HEK293 (cell line): Measurements from ENCODE around the gene TRUB1.

Experiments
- CTCF ChIA-PET: fragments of 350-600 bp; formaldehyde crosslinking; extraction: SDS; loops from one replicate; lab custom pipeline; 2021; ENCODE audit warnings: antibody characterized with exemption; lab: Yijun Ruan, JAX
- POLR2A ChIA-PET: fragments of 300-600 bp; formaldehyde crosslinking; extraction: SDS; loops from one replicate; lab custom pipeline; 2020; ENCODE audit warnings: antibody characterized with exemption, inconsistent platforms; lab: Yijun Ruan, JAX
- H3K27ac ChIP-seq: fragments of 200-500 bp; sonication (Bioruptor generic); 2 replicates; pipeline ENCODE4 v1.5.1; 2014; ENCODE audit warnings: low read depth, low read length, control low read depth, inconsistent platforms; ENCODE audit errors: extremely low read depth
- H3K36me3 ChIP-seq, 2 experiments: fragments of 200-500 bp in 1 of 2; sonication (Bioruptor generic) in 1 of 2; 1 replicate in 1 of 2; 2 replicates in 1 of 2; pipeline ENCODE4 v1.5.1; 2014 to 2017; ENCODE audit warnings: inconsistent platforms in 2 of 2, low read length in 2 of 2; ENCODE audit not compliant: control insufficient read depth in 2 of 2, insufficient read depth in 1 of 2
- H3K4me1 ChIP-seq: fragments of 200-500 bp; sonication (Bioruptor generic); 2 replicates; pipeline ENCODE4 v1.5.1; 2014; ENCODE audit warnings: mild to moderate bottlenecking, low read length, inconsistent platforms; ENCODE audit not compliant: control insufficient read depth, insufficient read depth
- H3K4me3 ChIP-seq: 2 replicates; pipeline ENCODE4 v1.5.1; 2011; ENCODE audit warnings: low read depth, mild to moderate bottlenecking, control low read depth, low read length, moderate library complexity
- H3K9me3 ChIP-seq: fragments of 200-500 bp; sonication (Bioruptor generic); 2 replicates; pipeline ENCODE4 v1.5.1; 2014; ENCODE audit warnings: low read depth, low read length, inconsistent platforms; ENCODE audit not compliant: control insufficient read depth, insufficient read depth
- AEBP2 ChIP-seq: fragments of 450-650 bp; formaldehyde crosslinking; IDR thresholded peaks from 2 replicates; pipeline ENCODE4 v1.5.1; 2016; ENCODE audit warnings: missing biosample characterization, missing genetic modification characterization, borderline replicate concordance
- BCL11A ChIP-seq: fragments of 450-650 bp; formaldehyde crosslinking; IDR thresholded peaks from 2 replicates; pipeline ENCODE4 v1.5.1; 2016; ENCODE audit warnings: low read depth, missing biosample characterization, missing genetic modification characterization
- REPIN1 ChIP-seq: fragments of 450-650 bp; formaldehyde crosslinking; IDR thresholded peaks from 2 replicates; pipeline ENCODE4 v1.5.1; 2017; ENCODE audit warnings: missing biosample characterization, missing genetic modification characterization, low read depth
- SP2 ChIP-seq: fragments of 450-650 bp; formaldehyde crosslinking; IDR thresholded peaks from 2 replicates; pipeline ENCODE4 v1.5.1; 2016; ENCODE audit warnings: missing biosample characterization, missing genetic modification characterization
- ZBTB20 ChIP-seq: fragments of 450-650 bp; formaldehyde crosslinking; IDR thresholded peaks from 2 replicates; pipeline ENCODE4 v1.5.1; 2016; ENCODE audit warnings: missing biosample characterization, missing genetic modification characterization
- ZEB2 ChIP-seq: fragments of 450-650 bp; formaldehyde crosslinking; IDR thresholded peaks from 2 replicates; pipeline ENCODE4 v1.5.1; 2016; ENCODE audit warnings: missing biosample characterization, missing genetic modification characterization
- ZNF140 ChIP-seq: fragments of 450-650 bp; formaldehyde crosslinking; IDR thresholded peaks from 2 replicates; pipeline ENCODE4 v1.5.1; 2016; ENCODE audit warnings: missing biosample characterization, missing genetic modification characterization
- ZNF274 ChIP-seq, 2 experiments: fragments of 200-500 bp in 1 of 2; fragments of 450-650 bp in 1 of 2; sonication (Bioruptor generic) in 1 of 2; formaldehyde crosslinking in 1 of 2; IDR thresholded peaks; 2 replicates each; pipeline versions ENCODE4 v1.5.1 to v1.6.1; 2014 to 2016; ENCODE audit warnings: borderline replicate concordance in 1 of 2, inconsistent platforms in 1 of 2, low read length in 1 of 2, missing biosample characterization in 1 of 2, missing genetic modification characterization in 1 of 2
- ZNF366 ChIP-seq: fragments of 450-650 bp; formaldehyde crosslinking; conservative IDR thresholded peaks from 2 replicates; pipeline ENCODE4 v1.5.1; 2016; ENCODE audit warnings: missing biosample characterization, missing genetic modification characterization
- ZNF394 ChIP-seq: fragments of 450-650 bp; formaldehyde crosslinking; IDR thresholded peaks from 2 replicates; pipeline ENCODE4 v1.5.1; 2016; ENCODE audit warnings: missing biosample characterization, missing genetic modification characterization, mild to moderate bottlenecking, moderate library complexity, borderline replicate concordance
- ZNF529 ChIP-seq: fragments of 450-650 bp; formaldehyde crosslinking; IDR thresholded peaks from 2 replicates; pipeline ENCODE4 v1.5.1; 2017; ENCODE audit warnings: missing genetic modification characterization, missing biosample characterization; ENCODE audit not compliant: insufficient replicate concordance
- ZNF560 ChIP-seq: fragments of 450-650 bp; formaldehyde crosslinking; IDR thresholded peaks from 2 replicates; pipeline ENCODE4 v1.5.1; 2017; ENCODE audit warnings: missing biosample characterization, missing genetic modification characterization, borderline replicate concordance
- ZNF600 ChIP-seq: fragments of 450-650 bp; formaldehyde crosslinking; IDR thresholded peaks from 2 replicates; pipeline ENCODE4 v1.5.1; 2016; ENCODE audit warnings: missing biosample characterization, missing genetic modification characterization
- ZNF623 ChIP-seq: fragments of 450-650 bp; formaldehyde crosslinking; IDR thresholded peaks from 2 replicates; pipeline ENCODE4 v1.5.1; 2016; ENCODE audit warnings: missing biosample characterization, missing genetic modification characterization
- ZNF677 ChIP-seq: fragments of 450-650 bp; IDR thresholded peaks from 2 replicates; pipeline ENCODE4 v1.5.0; 2018; ENCODE audit warnings: missing biosample characterization, mild to moderate bottlenecking, missing genetic modification characterization, moderate library complexity
- ZNF776 ChIP-seq: fragments of 450-650 bp; formaldehyde crosslinking; IDR thresholded peaks from 2 replicates; pipeline ENCODE4 v1.5.0; 2017; ENCODE audit warnings: missing biosample characterization, missing genetic modification characterization, borderline replicate concordance
- ZNF843 ChIP-seq: fragments of 450-650 bp; formaldehyde crosslinking; IDR thresholded peaks from 2 replicates; pipeline ENCODE4 v1.5.1; 2016; ENCODE audit warnings: missing biosample characterization, missing genetic modification characterization
- TF ChIP-seq, protein P1 (sequence below): fragments of 450-650 bp; formaldehyde crosslinking; IDR thresholded peaks from 2 replicates; pipeline ENCODE4 v1.5.1; 2017; ENCODE audit warnings: missing biosample characterization, missing genetic modification characterization
- TF ChIP-seq, protein P2 (sequence below): fragments of 450-650 bp; formaldehyde crosslinking; IDR thresholded peaks from 2 replicates; pipeline ENCODE4 v1.5.1; 2016; ENCODE audit warnings: missing biosample characterization, missing genetic modification characterization
- TF ChIP-seq, protein P3 (sequence below): fragments of 450-650 bp; formaldehyde crosslinking; optimal IDR thresholded peaks from 2 replicates; pipeline ENCODE3; 2016; ENCODE audit warnings: missing biosample characterization, mild to moderate bottlenecking, missing genetic modification characterization
- TF ChIP-seq, protein P4 (sequence below): fragments of 450-650 bp; formaldehyde crosslinking; IDR thresholded peaks from 2 replicates; pipeline ENCODE4 v1.5.1; 2017; ENCODE audit warnings: missing biosample characterization, missing genetic modification characterization

Gene TRUB1

DNA sequence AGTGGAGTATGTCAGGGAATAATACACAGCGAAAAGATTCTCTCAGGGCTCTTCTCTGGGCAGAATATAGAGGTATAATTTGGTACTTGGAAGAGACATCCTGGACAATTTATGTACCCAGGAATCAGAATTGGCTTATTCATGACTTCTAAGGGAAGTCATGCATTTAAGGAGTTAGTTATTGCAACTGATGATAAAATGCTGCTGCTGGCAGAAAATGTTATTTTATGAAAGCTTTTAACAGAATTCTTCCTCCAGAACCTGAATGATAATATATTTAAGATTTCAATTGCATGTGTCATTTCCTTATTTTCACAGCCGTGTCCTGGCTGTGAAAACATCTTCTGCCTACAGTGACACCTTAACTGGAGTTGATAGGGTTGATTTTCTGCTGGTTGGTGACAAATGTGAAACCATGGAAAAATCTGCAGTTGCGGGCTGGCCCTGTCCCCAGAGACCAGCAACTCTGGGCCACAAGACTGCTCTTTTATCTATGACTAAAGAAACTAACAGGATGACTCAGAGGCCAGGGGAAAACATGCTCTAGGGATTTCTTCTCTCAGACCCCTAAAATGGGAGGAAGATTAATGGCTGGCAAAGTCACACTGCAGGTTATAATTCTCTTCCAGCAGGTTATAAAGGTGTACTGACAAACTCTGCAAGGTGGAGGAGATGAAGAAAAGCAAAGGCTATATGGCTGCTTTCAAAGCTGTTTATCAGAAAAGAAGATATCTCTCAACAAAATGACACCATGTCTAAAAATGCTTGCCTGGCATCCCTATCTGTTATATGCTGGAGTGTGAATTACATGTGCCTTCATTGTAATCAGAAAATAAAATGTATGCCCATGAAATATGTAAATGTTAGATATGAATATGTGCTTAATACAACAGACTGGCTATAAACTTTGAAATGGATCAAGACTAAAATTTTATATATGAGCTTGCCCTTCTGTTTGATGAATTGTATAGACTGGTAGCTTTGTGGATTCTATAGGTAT is 12.1 kb upstream of the TRUB1 start (continued):
- TF ChIP-seq, protein P1, sequence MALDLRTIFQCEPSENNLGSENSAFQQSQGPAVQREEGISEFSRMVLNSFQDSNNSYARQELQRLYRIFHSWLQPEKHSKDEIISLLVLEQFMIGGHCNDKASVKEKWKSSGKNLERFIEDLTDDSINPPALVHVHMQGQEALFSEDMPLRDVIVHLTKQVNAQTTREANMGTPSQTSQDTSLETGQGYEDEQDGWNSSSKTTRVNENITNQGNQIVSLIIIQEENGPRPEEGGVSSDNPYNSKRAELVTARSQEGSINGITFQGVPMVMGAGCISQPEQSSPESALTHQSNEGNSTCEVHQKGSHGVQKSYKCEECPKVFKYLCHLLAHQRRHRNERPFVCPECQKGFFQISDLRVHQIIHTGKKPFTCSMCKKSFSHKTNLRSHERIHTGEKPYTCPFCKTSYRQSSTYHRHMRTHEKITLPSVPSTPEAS (tag by site-specific recombination) = no peak
- TF ChIP-seq, protein P2, sequence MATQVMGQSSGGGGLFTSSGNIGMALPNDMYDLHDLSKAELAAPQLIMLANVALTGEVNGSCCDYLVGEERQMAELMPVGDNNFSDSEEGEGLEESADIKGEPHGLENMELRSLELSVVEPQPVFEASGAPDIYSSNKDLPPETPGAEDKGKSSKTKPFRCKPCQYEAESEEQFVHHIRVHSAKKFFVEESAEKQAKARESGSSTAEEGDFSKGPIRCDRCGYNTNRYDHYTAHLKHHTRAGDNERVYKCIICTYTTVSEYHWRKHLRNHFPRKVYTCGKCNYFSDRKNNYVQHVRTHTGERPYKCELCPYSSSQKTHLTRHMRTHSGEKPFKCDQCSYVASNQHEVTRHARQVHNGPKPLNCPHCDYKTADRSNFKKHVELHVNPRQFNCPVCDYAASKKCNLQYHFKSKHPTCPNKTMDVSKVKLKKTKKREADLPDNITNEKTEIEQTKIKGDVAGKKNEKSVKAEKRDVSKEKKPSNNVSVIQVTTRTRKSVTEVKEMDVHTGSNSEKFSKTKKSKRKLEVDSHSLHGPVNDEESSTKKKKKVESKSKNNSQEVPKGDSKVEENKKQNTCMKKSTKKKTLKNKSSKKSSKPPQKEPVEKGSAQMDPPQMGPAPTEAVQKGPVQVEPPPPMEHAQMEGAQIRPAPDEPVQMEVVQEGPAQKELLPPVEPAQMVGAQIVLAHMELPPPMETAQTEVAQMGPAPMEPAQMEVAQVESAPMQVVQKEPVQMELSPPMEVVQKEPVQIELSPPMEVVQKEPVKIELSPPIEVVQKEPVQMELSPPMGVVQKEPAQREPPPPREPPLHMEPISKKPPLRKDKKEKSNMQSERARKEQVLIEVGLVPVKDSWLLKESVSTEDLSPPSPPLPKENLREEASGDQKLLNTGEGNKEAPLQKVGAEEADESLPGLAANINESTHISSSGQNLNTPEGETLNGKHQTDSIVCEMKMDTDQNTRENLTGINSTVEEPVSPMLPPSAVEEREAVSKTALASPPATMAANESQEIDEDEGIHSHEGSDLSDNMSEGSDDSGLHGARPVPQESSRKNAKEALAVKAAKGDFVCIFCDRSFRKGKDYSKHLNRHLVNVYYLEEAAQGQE (tag by site-specific recombination) = no peak
- TF ChIP-seq, protein P3, sequence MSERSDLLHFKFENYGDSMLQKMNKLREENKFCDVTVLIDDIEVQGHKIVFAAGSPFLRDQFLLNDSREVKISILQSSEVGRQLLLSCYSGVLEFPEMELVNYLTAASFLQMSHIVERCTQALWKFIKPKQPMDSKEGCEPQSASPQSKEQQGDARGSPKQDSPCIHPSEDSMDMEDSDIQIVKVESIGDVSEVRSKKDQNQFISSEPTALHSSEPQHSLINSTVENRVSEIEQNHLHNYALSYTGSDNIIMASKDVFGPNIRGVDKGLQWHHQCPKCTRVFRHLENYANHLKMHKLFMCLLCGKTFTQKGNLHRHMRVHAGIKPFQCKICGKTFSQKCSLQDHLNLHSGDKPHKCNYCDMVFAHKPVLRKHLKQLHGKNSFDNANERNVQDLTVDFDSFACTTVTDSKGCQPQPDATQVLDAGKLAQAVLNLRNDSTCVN (tag by site-specific recombination) = no peak
- TF ChIP-seq, protein P4, sequence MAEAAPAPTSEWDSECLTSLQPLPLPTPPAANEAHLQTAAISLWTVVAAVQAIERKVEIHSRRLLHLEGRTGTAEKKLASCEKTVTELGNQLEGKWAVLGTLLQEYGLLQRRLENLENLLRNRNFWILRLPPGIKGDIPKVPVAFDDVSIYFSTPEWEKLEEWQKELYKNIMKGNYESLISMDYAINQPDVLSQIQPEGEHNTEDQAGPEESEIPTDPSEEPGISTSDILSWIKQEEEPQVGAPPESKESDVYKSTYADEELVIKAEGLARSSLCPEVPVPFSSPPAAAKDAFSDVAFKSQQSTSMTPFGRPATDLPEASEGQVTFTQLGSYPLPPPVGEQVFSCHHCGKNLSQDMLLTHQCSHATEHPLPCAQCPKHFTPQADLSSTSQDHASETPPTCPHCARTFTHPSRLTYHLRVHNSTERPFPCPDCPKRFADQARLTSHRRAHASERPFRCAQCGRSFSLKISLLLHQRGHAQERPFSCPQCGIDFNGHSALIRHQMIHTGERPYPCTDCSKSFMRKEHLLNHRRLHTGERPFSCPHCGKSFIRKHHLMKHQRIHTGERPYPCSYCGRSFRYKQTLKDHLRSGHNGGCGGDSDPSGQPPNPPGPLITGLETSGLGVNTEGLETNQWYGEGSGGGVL = no peak
- TF ChIP-seq ZBTB20 (tag by site-specific recombination) (peak; percentile 74), ZNF623 (tag by site-specific recombination) (no peak), ZNF366 (tag by site-specific recombination) (peak; percentile 70), BCL11A (tag by site-specific recombination) (0 out of 2 replicates have a peak, but pooled peaks have one; percentile 26), ZNF394 (tag by site-specific recombination) (no peak)

DNA sequence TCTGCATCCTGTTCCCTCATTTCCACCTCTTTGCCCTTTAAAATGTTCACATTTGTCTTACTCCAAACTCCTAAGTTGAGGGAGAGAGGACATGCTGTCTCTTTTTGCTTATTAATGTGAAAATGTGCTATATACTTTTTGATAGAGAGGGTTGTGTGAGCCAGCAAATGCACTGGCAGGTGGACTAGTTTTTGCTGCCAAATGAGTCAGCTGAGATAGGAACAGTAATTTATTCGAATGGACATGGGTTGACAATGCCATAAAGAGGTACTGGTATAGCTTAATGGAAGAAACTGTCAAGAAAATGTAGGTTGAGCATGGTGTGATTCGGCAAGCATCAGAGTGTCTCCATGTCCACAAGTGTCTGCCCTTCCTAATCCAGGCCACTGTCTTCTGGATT is 9.2 kb upstream of the TRUB1 start:
- Histone ChIP-seq H3K27ac (no peak overlapping the region), H3K4me1 (peaks cover 8% of the 10 kb centered on the region), H3K9me3 (no peaks in the 10 kb centered on the region), H3K4me3 (no peak overlapping the region), H3K36me3 (no peaks in the 10 kb centered on the region)
- CTCF ChIA-PET = interaction anchor here (0.6 kb wide), 1 partner anchor 116 kb away, joined by 3 read pairs; no protein-coding TSS in a partner anchor
- no peak for TF ChIP-seq SP2 (tag by site-specific recombination)
- no peak for TF ChIP-seq ZNF843
- TF ChIP-seq ZNF274 (IDR thresholded peaks at IDR 0.05; ENCODE audit: low read length) = no peak
- no peak for TF ChIP-seq ZNF274 (tag by site-specific recombination; IDR thresholded peaks at IDR 0.05; ENCODE audit: borderline replicate concordance)
- TF ChIP-seq ZEB2 (tag by site-specific recombination) = no peak
- no peak for TF ChIP-seq ZNF529 (tag by site-specific recombination)
- TF ChIP-seq ZNF600 (tag by site-specific recombination) = no peak
- no peak for TF ChIP-seq ZNF560 (tag by site-specific recombination)
- TF ChIP-seq AEBP2 = no peak
- no peak for TF ChIP-seq ZNF776
- no peak for TF ChIP-seq ZNF140
- TF ChIP-seq REPIN1 (tag by site-specific recombination) = no peak
- TF ChIP-seq ZNF677 (tag by site-specific recombination) = no peak
- POLR2A ChIA-PET = no interaction called here
